Femur (tissue), 1 donor: ENCODE data around the gene SLC2A13.
"Not testable (repeated sequence)": the region's sequence is repeated elsewhere in the genome, so short reads cannot be mapped to it uniquely, and the experiment has no call there.

Source experiments
- DNase-seq: peaks from one replicate; pipeline ENCODE4 v3.0.0-alpha.2; 2017

Gene SLC2A13

GRCh38 chr12:39852346-39852745 lies 253.5 kb downstream of the SLC2A13 start:
- DNase-seq = no peak

DNA sequence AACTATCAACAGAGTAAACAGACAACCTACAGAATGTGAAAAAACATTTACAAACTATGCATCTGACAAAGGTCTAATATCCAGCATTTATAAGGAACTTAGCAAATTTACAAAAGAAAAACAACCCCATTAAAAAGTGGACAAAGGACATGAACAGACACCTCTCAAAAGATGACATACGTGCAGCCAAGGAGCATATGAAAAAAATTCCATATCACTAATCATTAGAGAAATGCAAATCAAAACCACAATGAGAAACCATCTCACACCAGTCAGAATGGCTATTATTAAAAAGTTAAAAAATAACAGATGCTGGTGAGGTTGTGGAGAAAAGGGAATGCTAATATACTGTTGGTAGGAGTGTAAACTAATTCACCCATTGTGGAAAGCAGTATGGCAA lies 257.7 kb downstream of the SLC2A13 start:
- DNase-seq = not testable (repeated sequence)

- no peak for DNase-seq
These were observed 258.8 kb downstream of the SLC2A13 start for GRCh38 chr12:39846971-39847650.

- no peak for DNase-seq
These were observed 259.6 kb downstream of the SLC2A13 start for GRCh38 chr12:39846304-39846703.

- no peak for DNase-seq
These were observed 265.5 kb downstream of the SLC2A13 start for GRCh38 chr12:39840422-39840821.

GRCh38 chr12:39839072-39839471 lies 266.8 kb downstream of the SLC2A13 start:
- DNase-seq = no peak

GRCh38 chr12:39835517-39836489 lies 270.1 kb downstream of the SLC2A13 start:
- no peak for DNase-seq

DNA sequence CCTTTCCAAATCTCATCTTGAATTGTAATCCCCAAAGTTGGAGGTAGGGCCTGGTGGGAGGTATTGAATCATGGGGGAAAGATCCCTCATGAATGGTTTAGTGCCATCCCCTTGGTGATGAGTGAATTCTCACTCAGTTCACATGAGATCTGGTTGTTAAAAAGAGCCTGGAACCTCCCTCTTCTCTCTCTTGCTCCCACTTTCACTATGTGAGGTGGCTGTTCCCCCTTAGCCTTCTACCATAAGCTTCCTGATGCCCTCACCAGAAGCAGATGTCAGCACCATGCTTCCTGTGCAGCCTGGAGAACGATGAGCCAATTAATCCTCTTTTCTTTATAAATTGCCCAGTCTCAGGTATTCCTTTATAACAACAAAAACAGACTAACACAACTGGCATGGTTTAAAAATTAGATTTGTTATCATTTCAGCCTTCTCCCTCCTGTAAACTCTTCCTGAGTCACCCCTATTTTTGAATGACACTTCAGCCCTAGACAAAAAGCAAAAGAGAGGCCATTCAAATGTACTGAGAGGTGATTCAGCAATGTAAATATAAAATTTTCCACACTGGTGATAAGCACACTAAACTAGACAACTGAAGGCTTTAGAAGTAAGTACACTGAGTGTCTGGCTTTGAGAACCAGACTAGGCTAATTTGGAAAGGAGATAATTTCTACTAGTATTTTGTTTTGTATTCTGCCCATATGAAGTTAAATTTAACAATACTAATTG lies 274.1 kb downstream of the SLC2A13 start:
- DNase-seq = no peak

- DNase-seq = no peak
These were observed 274.9 kb downstream of the SLC2A13 start for GRCh38 chr12:39830852-39831520.

DNA sequence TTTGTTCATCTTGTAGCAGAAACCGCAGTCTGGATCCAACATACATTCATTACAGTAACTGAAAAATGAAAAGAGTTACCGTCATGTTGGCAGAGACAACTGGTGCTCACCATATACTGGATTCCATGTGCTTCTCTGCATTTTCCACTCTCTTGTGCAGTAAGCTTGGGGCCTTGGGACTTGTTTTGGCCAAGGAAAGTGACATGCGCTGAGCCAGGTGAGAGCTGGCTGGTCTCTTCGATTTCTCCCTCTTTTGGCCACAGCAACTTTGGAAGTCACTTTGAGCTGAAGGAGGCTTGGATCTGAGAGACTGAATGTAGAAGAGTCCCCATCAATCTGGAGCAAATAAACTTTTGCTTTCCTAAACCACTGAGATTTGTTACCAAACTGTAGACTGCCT lies 275.7 kb downstream of the SLC2A13 start:
- DNase-seq = peak; percentile 24

DNA sequence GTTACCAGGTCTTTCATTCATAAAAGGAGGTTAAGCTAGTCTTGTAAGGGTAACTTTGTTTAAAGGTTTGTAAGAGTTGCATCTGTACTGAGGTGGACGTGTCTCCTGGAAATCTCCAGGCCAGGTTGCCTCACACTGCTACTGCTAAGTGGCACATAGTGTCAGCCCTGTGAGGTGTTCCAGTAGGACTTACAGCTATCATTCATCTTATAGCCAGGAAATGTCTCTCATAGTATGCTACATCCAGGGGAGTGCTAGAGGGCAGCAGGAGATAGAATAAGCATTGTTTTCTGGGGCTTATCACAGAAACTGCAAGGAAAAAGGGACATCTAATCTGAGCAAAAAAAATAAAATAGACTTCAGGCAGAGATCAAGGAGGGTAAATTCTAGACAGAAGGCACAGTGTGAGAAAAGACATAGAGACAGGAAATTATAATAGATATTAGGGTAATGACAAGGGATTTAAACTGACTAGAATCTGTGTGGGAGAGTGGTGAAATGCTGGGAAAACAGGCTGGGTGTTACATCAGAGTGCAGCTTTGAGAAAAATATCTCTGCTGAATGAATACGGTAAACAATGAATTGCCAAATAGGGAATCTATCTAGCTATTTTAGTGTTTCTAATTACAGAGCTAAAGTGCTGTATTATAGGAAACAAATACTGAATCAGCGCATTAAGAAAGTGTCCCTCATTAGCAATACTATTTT lies 281.2 kb downstream of the SLC2A13 start:
- no peak for DNase-seq

DNA sequence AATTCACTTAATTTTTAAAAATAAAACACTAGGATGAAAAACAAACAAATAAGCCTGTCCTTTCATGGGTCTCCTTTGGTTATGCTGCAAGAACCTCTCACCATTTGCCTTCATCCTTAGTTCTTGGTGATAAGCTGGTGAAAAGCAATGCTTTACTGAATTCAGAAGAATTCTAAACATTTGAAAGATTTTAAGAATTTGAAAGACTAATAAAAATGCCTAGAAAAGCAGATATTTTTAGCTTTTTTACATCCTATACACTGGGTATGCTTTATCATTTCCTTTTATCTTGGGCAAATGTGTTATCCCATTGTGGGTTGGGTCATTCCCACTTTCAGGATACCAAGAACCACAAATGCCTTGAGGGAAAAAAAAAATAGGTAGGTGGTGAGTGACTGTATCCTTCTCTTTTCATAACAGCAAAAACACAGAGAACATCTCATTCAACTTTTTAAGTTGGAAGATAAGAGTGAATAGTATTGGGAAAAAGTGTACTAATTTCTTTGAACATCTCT lies 289.2 kb downstream of the SLC2A13 start:
- DNase-seq = no peak

DNA sequence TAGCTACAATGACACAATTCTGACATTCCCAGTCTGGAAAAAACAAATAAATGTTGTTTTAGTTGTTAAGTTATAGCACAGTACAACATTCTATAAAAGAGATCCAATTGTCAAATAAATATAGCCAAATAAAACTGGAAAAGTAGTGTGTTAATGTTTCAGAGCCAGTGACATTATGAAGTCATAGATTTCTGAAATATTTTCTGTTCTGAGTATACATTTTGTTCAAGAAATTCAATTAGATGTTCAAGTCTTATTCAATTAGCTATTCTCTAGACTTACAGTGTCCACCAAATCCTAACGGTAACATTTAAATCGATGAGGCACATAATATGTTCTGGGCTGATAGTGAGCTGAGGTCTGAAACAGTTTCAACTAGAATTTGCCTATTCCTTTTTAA lies 290.1 kb downstream of the SLC2A13 start:
- DNase-seq = no peak

DNA sequence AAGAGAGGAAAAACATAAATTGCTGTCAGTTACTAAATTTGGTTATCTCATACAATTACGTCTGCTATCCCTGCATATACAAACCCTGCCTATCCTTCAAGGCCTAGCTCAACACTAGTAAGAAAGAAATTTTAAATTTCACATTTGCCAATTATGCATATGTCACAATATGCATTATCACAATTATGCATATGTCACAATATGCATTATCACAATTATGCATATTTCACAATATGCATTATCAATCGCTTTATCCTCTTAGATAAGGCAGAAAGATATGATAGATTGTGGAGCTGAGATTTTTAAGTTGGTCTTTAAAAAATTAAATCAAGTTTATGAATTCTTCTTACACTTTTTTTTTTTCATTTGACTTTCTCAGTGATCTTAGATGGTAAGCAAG lies 291.3 kb downstream of the SLC2A13 start:
- DNase-seq = no peak

GRCh38 chr12:39813776-39814175 lies 292.1 kb downstream of the SLC2A13 start:
- DNase-seq = no peak

DNA sequence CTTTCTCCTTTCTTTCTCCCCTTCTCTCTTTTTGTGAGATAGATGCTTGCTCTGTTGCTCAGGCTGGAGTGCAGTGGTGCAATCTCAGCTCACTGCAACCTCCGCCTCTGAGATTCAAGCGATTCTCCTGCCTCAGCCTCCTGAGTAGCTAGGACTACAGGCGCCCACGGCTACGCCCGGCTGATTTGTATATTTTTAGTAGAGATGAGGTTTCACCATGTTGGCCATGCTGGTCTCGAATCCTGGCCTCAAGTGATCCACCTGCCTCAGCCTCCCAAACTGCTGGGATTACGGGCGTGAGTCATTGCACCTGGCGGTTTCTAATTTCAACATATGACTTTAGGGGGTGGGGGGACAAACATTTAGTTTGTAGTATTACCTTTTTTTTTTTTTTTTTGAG lies 293.4 kb downstream of the SLC2A13 start:
- not testable (repeated sequence) for DNase-seq

DNA sequence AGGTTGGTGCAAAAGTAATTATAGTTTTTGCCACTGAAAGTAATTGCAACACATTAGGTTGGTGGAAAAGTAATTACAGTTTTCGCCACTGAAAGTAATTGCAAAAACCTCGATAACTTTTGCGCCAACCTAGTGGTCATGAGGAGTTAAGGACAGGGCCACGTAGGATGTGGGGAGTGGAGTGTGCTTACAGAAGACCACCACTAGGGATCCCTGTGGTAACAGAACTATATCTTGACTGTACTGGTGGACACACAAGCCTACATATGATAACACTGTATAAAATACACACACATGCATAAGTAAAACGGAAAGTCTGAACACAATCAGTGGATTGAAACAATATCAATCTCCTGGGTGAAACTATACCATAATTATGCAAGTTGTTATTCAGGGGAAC lies 298.8 kb downstream of the SLC2A13 start:
- DNase-seq = no peak

- no peak for DNase-seq
These were observed 300.2 kb downstream of the SLC2A13 start for GRCh38 chr12:39805651-39806050.

GRCh38 chr12:39804898-39805297 lies 301.0 kb downstream of the SLC2A13 start:
- no peak for DNase-seq

- no peak for DNase-seq
These were observed 301.4 kb downstream of the SLC2A13 start for GRCh38 chr12:39804479-39804878.

DNA sequence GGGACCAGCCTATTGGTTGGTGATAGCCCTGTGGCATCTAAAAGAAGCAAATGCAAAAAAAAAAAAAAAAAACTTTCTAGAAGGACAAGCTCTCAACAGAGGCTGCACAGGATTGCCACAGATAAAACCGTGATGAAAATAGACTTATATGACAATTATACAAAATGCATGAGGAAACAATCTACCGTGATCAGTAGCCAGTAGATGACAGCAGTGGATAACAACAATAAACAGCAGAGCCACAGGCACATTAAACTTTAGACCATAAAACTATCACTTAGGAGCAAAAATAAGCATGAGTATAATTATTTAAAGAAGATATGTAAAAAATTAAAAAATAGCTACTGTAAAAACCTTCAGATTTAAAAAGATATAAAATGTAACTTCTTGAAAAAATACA lies 302.7 kb downstream of the SLC2A13 start:
- no peak for DNase-seq

GRCh38 chr12:39798977-39799376 lies 306.9 kb downstream of the SLC2A13 start:
- DNase-seq = no peak
